Lower leg skin (tissue), 4 donors: ENCODE results near the gene PLB1. TPM values are rescaled to one million over a fixed set of nuclear protein-coding genes. Genes with fewer than 3 reads are reported as not detected.

Source experiments
- DNase-seq, 2 donors: peaks; one replicate each; pipeline ENCODE4 v3.0.0-alpha.2; 2019; ENCODE audit warnings: low spot score in 2 of 2
- H3K4me3 ChIP-seq: fragments of 200-600 bp; sonication (generic); 2 replicates; pipeline ENCODE4 v1.5.1; 2017; ENCODE audit warnings: mild to moderate bottlenecking, low read depth; ENCODE audit not compliant: poor library complexity, severe bottlenecking
- POLR2A ChIP-seq, 2 donors: fragments of 450-650 bp; IDR thresholded peaks; one replicate each; pipeline ENCODE4 v1.6.1; 2016 to 2017; ENCODE audit warnings: antibody characterized with exemption in 2 of 2, mild to moderate bottlenecking in 1 of 2, moderate library complexity in 1 of 2
- WGBS, 2 donors: methylation state at CpG; one replicate each; pipeline ENCODE4 v1.1.5; 2018; 5-methylcytosine and 5-hydroxymethylcytosine counted together
- intact Hi-C: fragments of 100-400 bp; cut with DNase I; formaldehyde crosslinking; loops from one replicate; pipeline ENCODE4 v1.15.0; 2023; ENCODE audit warnings: low total_unique reads
- total RNA-seq, 4 donors: library from RNA; depleted of rRNA; stranded (reverse); fragments of >200 nt; gene quantifications; one replicate each; pipeline ENCODE4 v1.1.0, GENCODE V29; 2016
- TF ChIP-seq, protein P1 (sequence below), 3 donors: fragments of 450-650 bp; IDR thresholded peaks; one replicate each; pipeline ENCODE4 v1.5.1; 2016; ENCODE audit warnings: antibody characterized with exemption in 3 of 3, mild to moderate bottlenecking in 3 of 3, moderate library complexity in 2 of 3

Gene PLB1
- total RNA-seq, 4 donors from 2014 or later = 3.4 to 10.3 (median 8.9) TPM

DNA sequence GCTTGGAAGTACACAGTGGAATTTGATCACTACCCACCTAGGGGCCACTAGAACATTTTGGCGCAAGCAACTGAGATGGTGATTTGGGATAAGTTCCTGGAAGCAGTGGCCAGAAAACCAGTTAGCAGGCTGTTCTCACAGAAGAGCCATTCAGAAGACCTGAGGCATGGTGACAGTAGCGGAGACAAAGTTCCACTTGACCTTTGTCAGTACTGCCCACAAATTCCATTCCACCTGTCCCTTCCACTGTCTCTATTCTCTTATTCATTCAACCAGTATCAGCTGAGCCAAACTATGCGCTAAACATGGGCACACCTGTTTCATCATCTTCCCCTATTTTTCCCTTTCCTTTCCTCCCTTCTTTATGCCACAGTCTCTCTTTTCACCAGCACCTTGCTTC, 196.6 kb downstream of the PLB1 start:
- intact Hi-C loops = no loop called here
- no peak overlapping the region for H3K4me3 ChIP-seq
- WGBS, 2 donors = 92 to 94% methylated on average over 3 of the region's 3 CpGs
- no peak for TF ChIP-seq POLR2A (IDR thresholded peaks at IDR 0.05)
- TF ChIP-seq, protein P1, sequence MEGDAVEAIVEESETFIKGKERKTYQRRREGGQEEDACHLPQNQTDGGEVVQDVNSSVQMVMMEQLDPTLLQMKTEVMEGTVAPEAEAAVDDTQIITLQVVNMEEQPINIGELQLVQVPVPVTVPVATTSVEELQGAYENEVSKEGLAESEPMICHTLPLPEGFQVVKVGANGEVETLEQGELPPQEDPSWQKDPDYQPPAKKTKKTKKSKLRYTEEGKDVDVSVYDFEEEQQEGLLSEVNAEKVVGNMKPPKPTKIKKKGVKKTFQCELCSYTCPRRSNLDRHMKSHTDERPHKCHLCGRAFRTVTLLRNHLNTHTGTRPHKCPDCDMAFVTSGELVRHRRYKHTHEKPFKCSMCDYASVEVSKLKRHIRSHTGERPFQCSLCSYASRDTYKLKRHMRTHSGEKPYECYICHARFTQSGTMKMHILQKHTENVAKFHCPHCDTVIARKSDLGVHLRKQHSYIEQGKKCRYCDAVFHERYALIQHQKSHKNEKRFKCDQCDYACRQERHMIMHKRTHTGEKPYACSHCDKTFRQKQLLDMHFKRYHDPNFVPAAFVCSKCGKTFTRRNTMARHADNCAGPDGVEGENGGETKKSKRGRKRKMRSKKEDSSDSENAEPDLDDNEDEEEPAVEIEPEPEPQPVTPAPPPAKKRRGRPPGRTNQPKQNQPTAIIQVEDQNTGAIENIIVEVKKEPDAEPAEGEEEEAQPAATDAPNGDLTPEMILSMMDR (IDR thresholded peaks at IDR 0.05) = no peak
- no peak for DNase-seq

DNA sequence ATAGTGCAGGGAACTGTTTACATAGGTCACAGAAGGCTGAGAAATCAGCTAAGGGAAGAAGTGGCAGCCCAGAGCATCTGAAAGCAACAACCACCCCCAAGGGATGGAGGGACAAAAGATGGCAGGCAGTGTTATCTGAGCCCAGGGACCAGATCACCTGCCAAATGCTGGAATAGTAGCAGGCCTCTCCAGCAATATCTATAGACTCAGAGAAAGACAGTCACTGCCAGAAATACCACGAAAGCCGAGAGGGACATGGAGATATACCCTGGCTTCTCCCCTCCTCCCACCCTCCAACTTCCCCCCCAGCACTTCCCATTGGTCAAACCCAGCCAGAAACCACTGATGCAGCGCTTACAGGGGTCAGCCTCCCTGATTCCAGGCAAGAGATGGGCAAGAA, 197.4 kb downstream of the PLB1 start:
- H3K4me3 ChIP-seq = no peak overlapping the region
- intact Hi-C loops = no loop called here
- WGBS, 2 donors = 97 to 98% methylated on average over 3 of the region's 3 CpGs
- no peak for DNase-seq
- no peak for TF ChIP-seq POLR2A (IDR thresholded peaks at IDR 0.05)
- TF ChIP-seq, protein P1 (IDR thresholded peaks at IDR 0.05) = no peak

Other genes starting within 250 kb of the PLB1 start
- 100 to 1,000 TPM; 189 to 423 (median 301) TPM for gene FOSL2, start 103.2 kb upstream of the PLB1 start, total RNA-seq